Colonic mucosa (tissue), 4 donors: Measurements from ENCODE around the gene TMC4. TPM values are rescaled to one million over a fixed set of nuclear protein-coding genes. Genes with fewer than 3 reads are reported as not detected.

ENCODE experiments used
- DNase-seq: peaks from one replicate; pipeline ENCODE4 v3.0.0-alpha.2; 2020
- H3K27ac ChIP-seq: fragments of 200-600 bp; one replicate; pipeline ENCODE4 v1.8.0; 2021
- H3K27me3 ChIP-seq: fragments of 200-600 bp; one replicate; pipeline ENCODE4 v1.8.0; 2021
- H3K36me3 ChIP-seq: fragments of 200-600 bp; one replicate; pipeline ENCODE4 v1.8.0; 2021
- H3K4me1 ChIP-seq: fragments of 200-600 bp; one replicate; pipeline ENCODE4 v1.8.0; 2021; ENCODE audit warnings: mild to moderate bottlenecking
- H3K4me3 ChIP-seq: fragments of 200-600 bp; one replicate; pipeline ENCODE4 v1.8.0; 2021
- H3K9ac ChIP-seq, 2 donors: one replicate each; pipeline ENCODE4 v1.7.0; 2013; ENCODE audit warnings: control low read depth in 2 of 2, low read depth in 2 of 2, low read length in 2 of 2
- H3K9me3 ChIP-seq: fragments of 200-600 bp; one replicate; pipeline ENCODE4 v1.8.0; 2021
- CTCF ChIP-seq: fragments of 200-600 bp; IDR thresholded peaks from one replicate; pipeline ENCODE4 v1.8.0; 2022; ENCODE audit warnings: antibody characterized with exemption, mild to moderate bottlenecking
- intact Hi-C: fragments of 100-400 bp; cut with DNase I; formaldehyde crosslinking; loops from one replicate; pipeline ENCODE4 v1.14.1; 2022
- total RNA-seq, 2 donors: library from RNA; stranded (reverse); fragmentation: NEBNext Ultra II Directional in 1 of 2; extraction: Animal tissue kit (Norgen Biotek cat#: 25700) in 1 of 2; gene quantifications; one replicate each; pipeline ENCODE4 v1.2.1, GENCODE V29; 2021
- donor health status: healthy.
- donor health status: DM: no; HTN: no; CAD: no.
- donor health status: DM: no; HTN: no; CAD: no.

TMC4 gene
- total RNA-seq, 2 donors from 2014 or later = 80.9 to 165 TPM

DNA sequence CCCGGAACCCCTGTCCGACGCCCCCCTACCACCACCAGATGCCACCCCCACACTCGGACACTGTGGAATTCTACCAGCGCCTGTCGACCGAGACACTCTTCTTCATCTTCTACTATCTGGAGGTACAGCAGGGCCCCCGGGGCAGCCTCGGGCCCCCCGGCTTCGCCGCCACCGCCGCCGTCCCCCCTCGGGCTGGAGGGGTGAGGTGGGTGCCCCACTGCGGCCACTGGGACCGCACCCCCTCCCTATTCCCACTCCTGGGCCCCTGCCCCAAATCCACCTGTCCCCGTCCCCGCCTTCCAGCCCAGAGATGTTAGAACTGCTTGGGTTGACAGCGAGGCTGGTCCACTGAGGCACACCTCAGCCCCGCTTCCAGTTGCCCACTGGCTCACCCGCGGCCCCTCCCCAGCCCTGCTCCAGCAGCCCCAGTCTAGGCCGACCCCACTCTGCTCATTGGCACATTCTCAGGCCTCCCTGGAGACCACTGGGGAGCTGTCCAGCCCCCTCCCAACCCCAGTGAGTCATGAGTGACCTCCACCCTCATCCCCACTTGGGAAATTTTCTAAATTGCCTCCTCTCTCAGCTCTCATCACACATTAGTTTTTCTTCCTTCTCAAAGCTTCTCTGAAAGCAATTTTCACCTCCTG is 20.0 kb downstream of the TMC4 start:
- Histone ChIP-seq H3K9ac (no peak overlapping the region), H3K4me3 (no peak overlapping the region), H3K9me3 (no peaks in the 10 kb centered on the region), H3K27ac (no peak overlapping the region), H3K36me3 (peaks cover 41% of the 10 kb centered on the region), H3K4me1 (no peaks in the 10 kb centered on the region), H3K27me3 (no peaks in the 10 kb centered on the region)
- DNase-seq = no peak
- no peak for TF ChIP-seq CTCF
- intact Hi-C loops = no loop called here

DNA sequence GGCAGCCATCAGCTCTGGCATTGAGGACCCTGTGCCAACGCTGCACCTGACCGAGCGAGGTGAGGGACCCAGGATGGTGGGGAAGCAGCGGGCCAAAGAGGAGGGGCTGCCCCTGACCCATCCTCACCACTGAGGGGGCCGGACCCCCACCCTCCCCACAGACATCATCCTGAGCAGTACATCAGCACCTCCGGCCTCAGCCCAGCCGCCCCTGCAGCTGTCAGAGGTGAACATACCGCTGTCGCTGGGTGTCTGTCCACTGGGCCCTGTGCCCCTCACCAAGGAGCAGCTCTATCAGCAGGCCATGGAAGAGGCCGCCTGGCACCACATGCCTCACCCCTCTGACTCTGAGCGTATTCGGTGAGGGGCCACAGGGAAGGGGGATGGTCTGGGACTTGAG is 20.7 kb downstream of the TMC4 start:
- Histone ChIP-seq H3K4me3 (no peak overlapping the region), H3K4me1 (no peaks in the 10 kb centered on the region), H3K9me3 (no peaks in the 10 kb centered on the region), H3K9ac (no peak overlapping the region), H3K27ac (no peak overlapping the region), H3K27me3 (no peaks in the 10 kb centered on the region), H3K36me3 (peaks cover 41% of the 10 kb centered on the region)
- intact Hi-C loops = no loop called here
- no peak for DNase-seq
- no peak for TF ChIP-seq CTCF

- no peaks in the 10 kb centered on the region for H3K4me1 ChIP-seq
- H3K36me3 ChIP-seq = peaks cover 38% of the 10 kb centered on the region
- H3K27me3 ChIP-seq = no peaks in the 10 kb centered on the region
- H3K9me3 ChIP-seq = no peaks in the 10 kb centered on the region
- no peak for DNase-seq
- H3K4me3 ChIP-seq = no peak overlapping the region
- no peak overlapping the region for H3K9ac ChIP-seq
- no peak for TF ChIP-seq CTCF
- intact Hi-C loops = no loop called here
- H3K27ac ChIP-seq = no peak overlapping the region
These were observed 21.5 kb downstream of the TMC4 start for GRCh38 chr19:54151362-54152035.

GRCh38 chr19:54149021-54149812 is 23.7 kb downstream of the TMC4 start:
- H3K4me3 ChIP-seq = no peak overlapping the region
- H3K27me3 ChIP-seq = no peaks in the 10 kb centered on the region
- DNase-seq = no peak
- H3K9ac ChIP-seq = no peak overlapping the region
- H3K9me3 ChIP-seq = no peaks in the 10 kb centered on the region
- no peaks in the 10 kb centered on the region for H3K4me1 ChIP-seq
- intact Hi-C loops = no loop called here
- peaks cover 37% of the 10 kb centered on the region for H3K36me3 ChIP-seq
- no peak overlapping the region for H3K27ac ChIP-seq
- no peak for TF ChIP-seq CTCF

DNA sequence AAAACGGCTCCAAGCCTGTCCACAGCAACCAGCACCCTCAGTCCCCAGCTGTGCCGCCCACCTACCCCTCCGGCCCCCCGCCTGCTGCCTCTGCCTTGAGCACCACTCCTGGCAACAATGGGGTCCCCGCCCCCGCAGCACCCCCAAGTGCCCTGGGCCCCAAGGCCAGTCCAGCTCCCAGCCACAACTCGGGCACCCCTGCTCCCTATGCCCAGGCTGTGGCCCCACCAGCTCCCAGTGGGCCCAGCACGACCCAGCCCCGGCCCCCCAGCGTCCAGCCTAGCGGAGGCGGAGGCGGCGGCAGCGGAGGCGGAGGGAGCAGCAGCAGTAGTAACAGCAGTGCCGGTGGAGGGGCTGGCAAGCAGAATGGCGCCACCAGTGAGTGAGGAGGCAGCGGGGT is 24.8 kb downstream of the TMC4 start:
- Histone ChIP-seq H3K9ac (no peak overlapping the region), H3K9me3 (no peaks in the 10 kb centered on the region), H3K27me3 (no peaks in the 10 kb centered on the region), H3K36me3 (peaks cover 43% of the 10 kb centered on the region), H3K4me1 (no peaks in the 10 kb centered on the region), H3K4me3 (no peak overlapping the region), H3K27ac (no peak overlapping the region)
- intact Hi-C loops = no loop called here
- no peak for TF ChIP-seq CTCF
- DNase-seq = no peak
